Ascending aorta (tissue), 2 donors: ENCODE data around the gene IL1R2. TPM values are rescaled to one million over a fixed set of nuclear protein-coding genes. Genes with fewer than 3 reads are reported as not detected.

Source experiments
- DNase-seq, 2 donors: peaks; one replicate each; pipeline ENCODE4 v3.0.0-alpha.2; 2019; ENCODE audit warnings: low spot score in 2 of 2
- H3K27ac ChIP-seq, 2 donors: fragments of 200-600 bp; sonication (generic); one replicate each; pipeline ENCODE4 v1.5.1; 2016 to 2017; ENCODE audit warnings: mild to moderate bottlenecking in 1 of 2
- H3K27me3 ChIP-seq: fragments of 200-600 bp; sonication (generic); one replicate; pipeline ENCODE4 v1.5.1; 2017
- H3K36me3 ChIP-seq, 2 donors: fragments of 200-600 bp; sonication (generic); one replicate each; pipeline ENCODE4 v1.5.1; 2016
- H3K4me1 ChIP-seq, 2 donors: fragments of 200-600 bp; sonication (generic); one replicate each; pipeline ENCODE4 v1.5.1; 2016 to 2017; ENCODE audit warnings: mild to moderate bottlenecking in 1 of 2
- H3K4me3 ChIP-seq, 2 donors: fragments of 200-600 bp; sonication (generic); one replicate each; pipeline ENCODE4 v1.5.1; 2016 to 2017; ENCODE audit warnings: mild to moderate bottlenecking in 1 of 2
- H3K9me3 ChIP-seq, 2 donors: fragments of 200-600 bp; sonication (generic); one replicate each; pipeline ENCODE4 v1.5.1; 2016
- intact Hi-C: fragments of 100-400 bp; cut with DNase I; formaldehyde crosslinking; loops from one replicate; pipeline ENCODE4 v1.15.1; 2023
- total RNA-seq: library from RNA; depleted of rRNA; stranded (reverse); fragments of >200 nt; gene quantifications from one replicate; pipeline ENCODE4 v1.1.0, GENCODE V29; 2016
- TF ChIP-seq, protein P1 (sequence below), 3 experiments: fragments of 200-600 bp in 2 of 3; fragments of 450-650 bp in 1 of 3; sonication (generic) in 2 of 3; IDR thresholded peaks; one replicate each; pipeline ENCODE4 v1.5.1; 2016 to 2019; ENCODE audit warnings: antibody characterized with exemption in 3 of 3, mild to moderate bottlenecking in 1 of 3, moderate library complexity in 1 of 3

The IL1R2 gene
- total RNA-seq, 1 donor from 2014 or later = 25.4 TPM

DNA sequence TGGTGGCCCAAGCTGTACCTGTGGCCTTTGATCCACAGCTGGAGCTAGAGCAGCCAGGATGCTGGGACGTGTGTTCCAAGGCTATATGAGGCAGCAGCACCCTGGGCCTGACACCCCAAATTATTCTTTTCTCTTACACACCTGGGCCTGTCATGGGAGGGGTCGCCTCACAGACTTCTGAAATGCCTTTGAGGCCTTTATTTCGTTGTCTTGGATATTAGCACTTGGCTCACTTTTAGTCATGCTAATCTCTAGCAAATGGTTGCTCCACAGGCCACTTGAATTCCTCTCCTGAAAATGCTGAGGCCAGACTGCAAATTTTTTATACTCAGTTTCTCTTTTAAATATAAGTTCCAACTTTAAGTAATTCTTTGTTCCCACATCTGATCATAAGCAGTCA lies 22.0 kb upstream of the IL1R2 start:
- no peaks in the 10 kb centered on the region for H3K36me3 ChIP-seq
- peaks cover 0 to 4% of the 10 kb centered on the region in 2 donors for H3K4me1 ChIP-seq
- H3K27me3 ChIP-seq = no peaks in the 10 kb centered on the region
- DNase-seq = no peak
- TF ChIP-seq, protein P1, sequence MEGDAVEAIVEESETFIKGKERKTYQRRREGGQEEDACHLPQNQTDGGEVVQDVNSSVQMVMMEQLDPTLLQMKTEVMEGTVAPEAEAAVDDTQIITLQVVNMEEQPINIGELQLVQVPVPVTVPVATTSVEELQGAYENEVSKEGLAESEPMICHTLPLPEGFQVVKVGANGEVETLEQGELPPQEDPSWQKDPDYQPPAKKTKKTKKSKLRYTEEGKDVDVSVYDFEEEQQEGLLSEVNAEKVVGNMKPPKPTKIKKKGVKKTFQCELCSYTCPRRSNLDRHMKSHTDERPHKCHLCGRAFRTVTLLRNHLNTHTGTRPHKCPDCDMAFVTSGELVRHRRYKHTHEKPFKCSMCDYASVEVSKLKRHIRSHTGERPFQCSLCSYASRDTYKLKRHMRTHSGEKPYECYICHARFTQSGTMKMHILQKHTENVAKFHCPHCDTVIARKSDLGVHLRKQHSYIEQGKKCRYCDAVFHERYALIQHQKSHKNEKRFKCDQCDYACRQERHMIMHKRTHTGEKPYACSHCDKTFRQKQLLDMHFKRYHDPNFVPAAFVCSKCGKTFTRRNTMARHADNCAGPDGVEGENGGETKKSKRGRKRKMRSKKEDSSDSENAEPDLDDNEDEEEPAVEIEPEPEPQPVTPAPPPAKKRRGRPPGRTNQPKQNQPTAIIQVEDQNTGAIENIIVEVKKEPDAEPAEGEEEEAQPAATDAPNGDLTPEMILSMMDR (IDR thresholded peaks at IDR 0.05) = no peak
- H3K4me3 ChIP-seq = no peak overlapping the region
- H3K9me3 ChIP-seq = peaks cover 0 to 7% of the 10 kb centered on the region in 2 donors
- no peak overlapping the region for H3K27ac ChIP-seq
- intact Hi-C loops = no loop called here

DNA sequence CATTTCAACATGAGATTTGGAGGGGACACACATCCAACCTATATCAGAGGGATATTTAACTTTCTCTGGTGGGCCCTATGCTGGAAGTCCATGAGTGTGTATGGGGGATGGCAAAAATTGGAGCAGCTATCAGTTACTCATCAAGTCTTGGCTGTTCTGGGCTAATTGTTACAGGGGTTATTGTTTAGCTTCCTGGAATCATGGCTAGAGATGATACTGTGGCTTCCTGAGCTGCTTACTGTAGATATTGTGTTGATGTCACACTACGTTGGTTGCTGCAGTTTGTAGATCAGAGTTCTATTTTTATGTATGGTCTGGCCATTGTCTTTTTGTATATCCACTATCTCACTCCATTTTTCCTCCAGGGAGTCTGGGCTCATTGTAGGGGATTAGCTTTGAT lies 20.9 kb upstream of the IL1R2 start:
- TF ChIP-seq, protein P1 (IDR thresholded peaks at IDR 0.05) = no peak
- H3K27ac ChIP-seq = no peak overlapping the region
- intact Hi-C loops = no loop called here

DNA sequence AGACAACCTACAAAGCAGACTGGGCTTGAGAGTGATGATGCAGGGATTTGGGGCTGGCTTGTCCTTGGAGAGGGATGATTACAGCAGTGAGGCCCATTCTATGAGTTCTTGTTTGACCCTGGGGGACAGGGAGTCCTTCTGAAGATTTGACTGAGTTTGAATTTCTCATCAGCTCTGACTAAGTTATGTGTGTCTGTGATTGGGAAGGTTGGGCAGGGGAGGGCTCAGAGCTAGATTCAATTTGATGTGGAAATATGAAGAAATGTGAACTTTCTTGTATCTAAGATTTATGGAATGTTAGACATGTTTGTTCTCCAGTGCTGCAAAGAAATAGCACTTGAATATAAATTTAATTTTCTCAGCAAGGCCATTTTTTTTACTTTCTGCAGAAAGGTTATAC lies 19.9 kb upstream of the IL1R2 start:
- Histone ChIP-seq H3K4me1 (peaks cover 0 to 4% of the 10 kb centered on the region in 2 donors), H3K9me3 (peaks cover 0 to 7% of the 10 kb centered on the region in 2 donors), H3K27ac (no peak overlapping the region), H3K27me3 (no peaks in the 10 kb centered on the region), H3K4me3 (no peak overlapping the region), H3K36me3 (no peaks in the 10 kb centered on the region)
- intact Hi-C loops = no loop called here
- DNase-seq = no peak
- TF ChIP-seq, protein P1 (IDR thresholded peaks at IDR 0.05) = no peak

More for the DNA sequence above, 20.9 kb upstream of the IL1R2 start:
- H3K4me3 ChIP-seq = no peak overlapping the region
- H3K4me1 ChIP-seq = peaks cover 0 to 4% of the 10 kb centered on the region in 2 donors
- H3K27me3 ChIP-seq = no peaks in the 10 kb centered on the region
- H3K36me3 ChIP-seq = no peaks in the 10 kb centered on the region
- peak in 1 of 2 donors; percentile 21 for DNase-seq
- peaks cover 0 to 7% of the 10 kb centered on the region in 2 donors for H3K9me3 ChIP-seq

DNA sequence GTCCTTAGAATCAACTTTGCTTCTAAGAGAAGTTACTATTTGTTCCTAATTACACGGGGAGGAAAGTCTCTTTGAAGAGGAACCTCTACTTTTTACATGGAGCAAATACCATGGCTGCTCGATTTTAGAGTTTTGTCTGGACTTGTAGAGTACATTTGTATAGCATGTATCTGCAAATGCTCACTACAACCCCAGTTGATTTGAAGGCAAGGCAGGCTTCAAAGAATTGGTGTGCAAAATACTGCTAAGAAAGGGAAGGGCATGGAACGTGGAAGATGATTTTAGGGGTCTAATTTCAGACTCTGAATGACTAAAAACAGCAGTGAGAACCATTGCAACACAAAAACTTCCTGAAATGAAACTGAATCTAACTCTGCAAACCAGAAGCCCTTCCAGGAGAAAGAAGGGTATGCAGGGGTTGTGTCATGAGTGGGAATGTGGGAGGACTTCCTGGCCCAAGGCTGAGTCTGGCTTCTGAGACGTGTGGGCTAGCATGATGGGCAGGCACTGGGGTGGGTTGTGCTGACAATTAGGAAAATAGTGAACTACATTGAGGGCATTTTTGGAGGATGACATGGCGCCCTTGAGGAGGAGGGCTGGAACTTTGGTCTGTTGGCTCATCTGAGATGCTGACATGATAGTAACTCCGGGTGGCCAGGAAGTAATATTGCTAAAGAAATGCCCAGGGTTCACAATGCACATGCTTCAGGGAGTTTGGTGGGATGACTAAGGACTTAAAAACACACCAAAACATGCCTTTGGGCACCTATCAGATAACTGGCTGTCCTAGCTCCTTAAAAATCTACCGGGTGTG lies 18.9 kb upstream of the IL1R2 start:
- Histone ChIP-seq H3K27me3 (no peaks in the 10 kb centered on the region), H3K9me3 (peaks cover 0 to 7% of the 10 kb centered on the region in 2 donors), H3K27ac (no peak overlapping the region), H3K4me1 (peaks cover 0 to 1% of the 10 kb centered on the region in 2 donors), H3K4me3 (no peak overlapping the region), H3K36me3 (no peaks in the 10 kb centered on the region)
- TF ChIP-seq, protein P1 (IDR thresholded peaks at IDR 0.05) = no peak
- peak in 1 of 2 donors; percentile 62 for DNase-seq
- intact Hi-C loops = no loop called here

DNA sequence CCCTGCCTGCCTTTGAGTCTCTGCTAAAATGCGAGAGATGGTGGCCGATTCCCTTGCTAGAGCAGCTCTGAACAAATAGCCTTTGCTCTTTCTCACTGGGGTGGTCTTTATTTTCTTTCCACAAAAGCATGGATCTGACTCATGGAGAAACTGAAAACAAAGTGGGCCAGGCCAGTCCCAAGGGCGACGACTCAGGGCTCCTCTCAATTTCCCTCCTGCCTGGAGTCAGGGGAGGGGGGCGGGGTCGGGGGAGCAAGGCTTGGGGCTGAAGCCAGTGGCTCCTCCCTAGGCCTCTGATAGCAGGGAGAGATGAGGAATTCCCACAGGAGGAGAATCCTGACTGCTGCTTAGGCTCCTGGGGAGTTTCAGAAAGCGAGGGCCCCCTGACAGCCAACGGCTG lies 17.1 kb upstream of the IL1R2 start:
- TF ChIP-seq, protein P1 (IDR thresholded peaks at IDR 0.05) = no peak
- H3K4me1 ChIP-seq = no peaks in the 10 kb centered on the region

More for the DNA sequence above, 17.1 kb upstream of the IL1R2 start:
- Histone ChIP-seq H3K27ac (no peak overlapping the region), H3K36me3 (no peaks in the 10 kb centered on the region), H3K27me3 (no peaks in the 10 kb centered on the region), H3K9me3 (peaks cover 0 to 7% of the 10 kb centered on the region in 2 donors), H3K4me3 (no peak overlapping the region)
- peak in 1 of 2 donors; percentile 19 for DNase-seq
- intact Hi-C loops = no loop called here
